Right lung (tissue), 10 donors: ENCODE measurements around the gene PFKM. TPM values are rescaled to one million over a fixed set of nuclear protein-coding genes. Genes with fewer than 3 reads are reported as not detected.
A peak's percentile ranks its signal among the peaks of the same experiment; 100 is the strongest.

Experiments
- DNase-seq, 2 donors: peaks; one replicate each; pipeline ENCODE4 v3.0.0-alpha.2; 2013
- long read RNA-seq, 8 donors: transcript quantifications; one replicate each; lab custom pipeline, GENCODE V29; 2026
- polyA plus RNA-seq, 5 donors: library from polyadenylated mRNA; unstranded; fragments of 120-200 nt; gene quantifications; one replicate each; pipeline versions ENCODE4 v1.2.1 to v1.2.3, GENCODE V29; 2013; ENCODE audit warnings: inconsistent platforms in 1 of 5, low replicate concordance in 1 of 5; ENCODE audit not compliant: insufficient read length in 5 of 5, insufficient read depth in 1 of 5

The PFKM gene
- polyA plus RNA-seq: 10 to 100 TPM; 68.4 to 95.8 (median 81.3) TPM
- long read RNA-seq, donor 1, transcript PFKM-203 (23 exons, 3,224 nt): major isoform, 5 of 14 reads
- long read RNA-seq, donor 1, partial matches to known transcripts: 9 of 14 reads
- long read RNA-seq, donor 1, other reads (novel, unspliced or antisense): 0 of 14 reads
- long read RNA-seq, donor 2, partial matches to known transcripts: 0 of 1 reads
- long read RNA-seq, donor 2, other reads (novel, unspliced or antisense): 0 of 1 reads
- long read RNA-seq, donor 3, partial matches to known transcripts: 0 of 4 reads
- long read RNA-seq, donor 3, other reads (novel, unspliced or antisense): 0 of 4 reads
- long read RNA-seq, donor 4, partial matches to known transcripts: 6 of 13 reads
- long read RNA-seq, donor 4, other reads (novel, unspliced or antisense): 0 of 13 reads
- long read RNA-seq, donor 5, transcript PFKM-203 (23 exons, 3,224 nt): major isoform, 7 of 7 reads
- long read RNA-seq, donor 5, partial matches to known transcripts: 0 of 7 reads
- long read RNA-seq, donor 5, other reads (novel, unspliced or antisense): 0 of 7 reads
- long read RNA-seq, donor 6, transcript PFKM-203 (23 exons, 3,224 nt): major isoform, 7 of 20 reads
- long read RNA-seq, donor 6, partial matches to known transcripts: 13 of 20 reads
- long read RNA-seq, donor 6, other reads (novel, unspliced or antisense): 0 of 20 reads
- long read RNA-seq, donor 7, transcript PFKM-203 (23 exons, 3,224 nt): major isoform, 5 of 24 reads
- long read RNA-seq, donor 7, partial matches to known transcripts: 18 of 24 reads
- long read RNA-seq, donor 7, other reads (novel, unspliced or antisense): 0 of 24 reads
- long read RNA-seq, donor 8, partial matches to known transcripts: 0 of 2 reads
- long read RNA-seq, donor 8, other reads (novel, unspliced or antisense): 0 of 2 reads

DNA sequence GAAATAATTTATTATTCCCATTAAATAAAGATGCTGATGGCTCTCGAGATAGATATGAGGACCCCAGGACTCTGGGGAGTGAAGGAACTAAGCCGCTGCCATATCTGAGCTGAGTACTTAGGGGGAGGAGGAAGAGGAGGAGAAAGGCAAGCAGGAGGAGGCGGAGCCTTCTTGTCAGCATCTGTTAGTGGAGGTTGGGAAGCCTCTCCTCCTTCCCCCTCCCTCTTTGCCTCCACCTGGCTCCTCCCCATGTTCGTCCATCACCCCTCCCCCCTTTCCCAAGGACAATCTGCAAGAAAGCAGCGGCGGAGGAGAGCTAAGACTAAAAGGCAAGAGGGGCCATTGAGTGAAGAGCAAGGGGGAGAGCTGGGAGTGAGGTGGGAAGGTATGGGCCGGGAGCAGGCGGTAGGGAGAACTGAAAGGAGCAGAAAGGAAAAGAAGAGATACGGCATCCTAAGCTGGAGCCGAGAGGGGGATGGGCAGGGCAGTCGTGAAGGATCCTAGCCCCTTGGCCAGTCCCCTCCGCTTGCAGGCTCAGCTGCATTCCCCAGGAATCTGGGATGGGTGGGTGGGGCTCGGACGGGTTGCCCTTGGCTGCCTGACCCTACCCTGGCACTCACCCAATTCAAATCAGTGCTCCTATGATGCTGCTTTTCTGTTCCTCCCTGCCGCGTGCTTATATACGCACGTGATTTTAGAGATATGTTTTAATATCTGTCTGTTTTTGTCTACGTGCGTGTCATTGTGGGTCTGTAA lies at the start of gene PFKM:
Gene PFKM, plus strand, starts transcription at position 287 of the 756 bp plus-strand sequence. CDS start 3,411 bp downstream, outside the sequence.
- DNase-seq: peak; percentile 77 to 84

DNA sequence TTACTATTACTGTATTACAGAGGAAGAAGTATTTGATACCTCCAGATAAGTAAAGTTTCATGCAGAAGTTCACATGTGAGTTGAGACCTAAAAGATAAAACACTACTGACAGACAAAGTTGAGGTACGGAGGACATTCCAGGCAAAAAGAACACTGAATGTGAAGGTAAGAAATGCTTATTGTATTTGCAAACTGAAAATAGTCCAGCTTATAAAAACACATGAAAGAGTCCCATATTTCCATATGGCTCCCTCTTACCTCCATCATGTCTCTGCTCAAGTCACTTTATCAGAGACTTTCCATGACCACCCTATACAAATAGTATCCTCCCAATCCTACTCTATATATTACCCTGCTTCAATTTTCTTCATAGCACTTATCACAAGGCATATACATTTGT lies 49.1 kb upstream of the PFKM start:
- DNase-seq: no peak

DNA sequence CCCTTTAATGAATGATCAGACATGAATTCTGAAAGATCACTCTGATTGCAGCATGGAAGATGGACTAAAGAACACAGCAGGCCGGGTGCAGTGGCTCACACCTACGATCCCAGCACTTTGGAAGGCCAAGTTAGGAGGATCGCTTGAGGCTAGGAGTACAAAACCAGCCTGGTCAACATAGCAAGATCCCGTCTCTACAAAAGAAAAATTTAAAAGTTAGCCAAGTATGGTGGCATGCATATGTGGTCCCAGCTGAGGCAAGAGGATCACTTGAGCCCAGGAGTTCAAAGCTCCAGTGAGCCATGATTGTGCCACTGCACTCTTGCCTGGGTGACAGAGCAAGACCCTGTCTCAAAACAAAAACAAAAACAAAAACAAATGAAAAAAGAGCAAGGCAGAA lies 48.4 kb upstream of the PFKM start:
- no peak for DNase-seq

DNA sequence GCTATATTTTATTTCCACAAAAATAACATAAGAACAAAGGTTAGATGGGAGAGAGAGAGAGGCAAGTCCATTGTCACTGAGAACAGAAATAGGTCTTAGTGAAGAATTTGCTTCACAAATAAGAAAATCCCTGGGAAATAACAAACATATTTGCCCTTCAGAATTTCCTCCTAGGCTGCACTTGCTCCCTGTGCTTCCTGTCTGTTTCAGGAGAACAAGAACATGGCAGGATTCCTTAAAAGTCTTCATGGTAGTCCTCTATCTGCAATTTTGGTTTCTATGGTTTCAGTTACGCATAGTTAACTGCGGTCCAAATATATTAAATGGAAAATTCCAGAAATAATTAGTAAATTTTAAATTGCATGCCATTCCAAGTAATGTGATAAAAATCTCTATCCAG lies 47.4 kb upstream of the PFKM start:
- DNase-seq: no peak

DNA sequence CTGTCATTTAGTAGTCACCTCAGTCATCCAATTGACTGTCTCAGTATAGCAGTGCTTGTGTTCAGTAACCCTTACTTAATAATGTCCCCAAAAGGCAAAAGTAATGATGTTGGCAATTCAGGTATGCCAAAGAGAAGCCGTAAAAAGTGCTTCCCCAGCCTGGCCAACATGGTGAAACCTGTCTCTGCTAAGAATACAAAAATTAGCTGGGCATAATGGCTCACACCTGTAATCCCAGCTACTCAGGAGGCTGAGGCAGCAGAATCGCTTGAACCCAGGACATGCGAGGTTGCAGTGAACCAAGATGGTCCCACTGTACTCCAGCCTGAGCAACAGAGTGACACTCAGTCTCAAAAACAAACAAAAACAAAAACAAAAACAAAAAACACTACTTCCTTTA lies 46.9 kb upstream of the PFKM start:
- no peak for DNase-seq

DNA sequence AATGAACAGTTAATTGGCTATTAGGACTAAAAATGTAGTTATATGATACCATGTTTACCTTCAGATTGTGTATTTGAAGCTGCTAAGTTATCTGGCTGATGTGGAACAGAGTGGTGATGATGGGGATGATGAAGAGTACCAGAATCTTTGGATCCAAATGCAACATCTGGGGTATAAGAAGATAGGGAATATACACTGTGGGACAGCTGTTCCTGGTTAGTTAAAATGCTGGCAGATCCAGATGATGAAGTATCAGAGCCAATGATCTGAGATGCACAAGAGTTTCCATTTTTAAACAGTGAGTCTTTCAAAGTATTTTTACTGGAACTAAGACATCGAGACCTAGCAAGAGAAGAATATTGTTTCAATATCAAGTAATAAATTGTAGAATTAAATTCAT lies 44.9 kb upstream of the PFKM start:
- no peak for DNase-seq

DNA sequence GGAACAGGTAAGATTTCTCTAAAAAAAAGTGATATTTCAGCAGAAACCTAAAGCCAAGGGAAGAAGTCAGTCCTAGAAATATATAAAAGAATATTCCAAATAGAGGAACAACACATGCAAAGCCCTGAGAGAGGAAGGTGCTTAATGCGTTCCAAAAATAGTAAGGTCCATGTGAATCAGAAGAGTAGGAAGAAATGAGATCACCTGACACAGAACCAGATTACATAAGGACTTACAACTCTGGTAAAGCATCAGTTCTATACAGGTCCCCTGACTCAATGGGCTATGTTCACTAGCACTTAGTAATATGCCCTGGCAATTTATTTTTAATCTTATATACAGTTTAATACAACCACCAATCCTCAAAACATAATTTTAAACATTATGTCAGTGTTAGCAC lies 43.3 kb upstream of the PFKM start:
- no peak for DNase-seq

DNA sequence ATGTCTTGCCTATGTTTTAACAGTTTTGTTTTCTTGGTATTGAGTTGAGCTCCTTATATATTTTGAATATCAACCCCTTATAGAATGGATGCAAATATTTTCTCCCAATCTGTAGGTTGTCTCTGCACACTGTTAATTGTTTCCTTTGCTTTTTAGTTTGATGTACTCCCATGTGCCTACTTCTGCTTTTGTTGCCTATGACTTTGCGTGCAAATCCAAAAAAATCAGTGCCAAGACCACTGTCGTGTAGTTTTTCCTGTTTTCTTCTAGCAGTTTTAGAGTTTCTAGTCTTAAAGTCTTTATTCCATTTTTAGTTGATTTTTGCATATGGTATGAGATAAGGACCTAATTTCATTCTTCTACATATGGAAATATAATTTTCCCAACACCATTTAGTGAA lies 42.1 kb upstream of the PFKM start:
- no peak for DNase-seq

DNA sequence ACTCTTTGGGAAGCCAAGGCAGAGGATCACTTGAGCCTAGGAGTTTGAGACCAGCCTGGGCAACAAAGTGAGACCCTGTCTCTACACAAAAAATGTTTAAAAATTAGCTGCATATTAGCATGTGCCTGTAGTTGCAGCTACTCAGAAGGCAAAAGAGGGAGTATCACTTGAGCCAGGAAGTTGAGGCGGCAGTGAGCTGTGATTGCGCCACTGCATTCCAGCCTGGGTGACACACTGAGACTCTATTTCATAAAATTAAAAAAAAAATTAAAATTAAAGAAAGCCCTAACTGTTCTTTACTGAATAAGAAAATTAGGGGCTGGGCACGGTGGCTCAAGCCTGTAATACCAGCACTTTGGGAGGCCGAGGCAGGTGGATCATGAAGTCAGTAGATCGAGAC lies 40.3 kb upstream of the PFKM start:
- DNase-seq: no peak

DNA sequence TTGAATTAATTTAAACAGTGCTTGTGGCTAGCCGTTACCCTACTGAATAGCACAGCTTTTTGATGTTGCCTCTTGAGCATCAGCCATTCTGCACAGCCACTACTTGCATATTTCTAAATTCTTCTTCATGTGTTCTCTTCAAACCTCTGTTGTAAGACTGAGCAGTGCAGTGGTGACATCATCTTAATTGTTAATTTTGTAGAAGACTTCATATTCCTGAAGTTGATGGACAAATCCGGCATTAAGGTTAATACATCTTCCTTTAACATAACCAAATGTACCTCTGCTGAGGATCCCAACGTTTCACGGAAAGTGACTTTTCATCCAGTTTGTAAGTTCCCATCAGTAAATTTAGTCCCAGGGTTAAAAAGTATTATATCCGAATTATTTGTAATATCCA lies 38.9 kb upstream of the PFKM start:
- no peak for DNase-seq

DNA sequence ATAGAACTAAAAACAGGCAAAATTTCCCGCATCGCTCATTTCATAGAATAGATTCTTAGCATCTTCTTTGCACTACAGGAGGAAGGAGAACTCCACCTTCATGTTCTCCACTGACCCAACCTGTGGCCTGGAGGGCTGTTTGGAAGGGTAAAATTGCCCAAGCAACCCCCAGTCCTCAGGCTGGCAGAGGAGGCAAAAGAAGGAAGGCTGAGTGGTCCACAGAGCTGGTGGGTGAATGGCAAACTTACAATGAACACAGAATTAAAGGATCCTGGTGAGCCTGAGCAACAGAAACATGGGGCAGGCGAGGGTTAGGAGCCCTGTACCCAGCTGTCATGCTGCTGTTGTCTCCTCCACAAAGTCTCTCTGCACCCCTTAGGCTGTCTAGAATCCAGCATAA lies 38.3 kb upstream of the PFKM start:
- DNase-seq: no peak

DNA sequence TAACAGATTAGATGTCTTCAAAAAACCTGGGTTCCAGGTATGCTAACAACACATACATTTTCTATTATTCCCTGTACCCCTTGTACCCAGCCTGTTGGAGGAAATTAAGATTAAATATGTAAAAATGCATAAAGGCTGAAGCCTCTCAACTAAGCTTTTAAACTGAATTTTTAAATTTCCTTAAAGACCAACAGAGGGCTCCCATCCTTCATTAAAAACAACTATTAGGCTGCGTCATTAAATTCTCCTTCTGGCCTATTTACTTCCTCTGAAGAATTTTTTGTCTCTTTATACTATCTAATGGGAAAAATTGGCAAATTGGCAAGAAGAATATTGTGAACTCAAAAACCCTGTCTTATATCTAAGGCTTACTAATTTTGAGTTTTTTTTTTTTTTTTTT lies 35.1 kb upstream of the PFKM start:
- DNase-seq: no peak

DNA sequence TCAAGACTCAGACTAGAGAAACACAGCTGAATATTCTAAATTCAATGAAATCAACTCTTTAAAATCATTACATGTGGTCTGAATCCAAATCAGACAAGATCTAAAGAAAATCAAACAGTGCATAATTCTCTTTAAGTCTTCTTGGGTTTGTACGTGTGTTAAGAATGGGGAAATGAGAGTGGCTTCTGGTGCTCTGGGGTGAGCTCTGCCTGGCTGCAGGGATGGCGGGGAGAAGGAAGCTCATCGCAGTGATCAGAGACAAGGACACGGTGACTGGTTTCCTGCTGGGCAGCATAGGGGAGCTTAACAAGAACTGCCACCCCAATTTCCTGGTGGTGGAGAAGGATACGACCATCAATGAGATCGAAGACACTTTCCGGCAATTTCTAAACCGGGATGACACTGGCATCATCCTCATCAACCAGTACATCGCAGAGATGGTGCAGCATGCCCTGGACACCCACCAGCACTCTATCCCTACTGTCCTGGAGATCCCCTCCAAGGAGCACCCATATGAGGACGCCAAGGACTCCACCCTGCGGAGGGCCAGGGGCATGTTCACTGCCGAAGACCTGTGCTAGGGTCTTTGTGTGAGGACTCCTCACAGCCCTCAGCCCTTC lies 34.2 kb upstream of the PFKM start:
- DNase-seq: no peak

DNA sequence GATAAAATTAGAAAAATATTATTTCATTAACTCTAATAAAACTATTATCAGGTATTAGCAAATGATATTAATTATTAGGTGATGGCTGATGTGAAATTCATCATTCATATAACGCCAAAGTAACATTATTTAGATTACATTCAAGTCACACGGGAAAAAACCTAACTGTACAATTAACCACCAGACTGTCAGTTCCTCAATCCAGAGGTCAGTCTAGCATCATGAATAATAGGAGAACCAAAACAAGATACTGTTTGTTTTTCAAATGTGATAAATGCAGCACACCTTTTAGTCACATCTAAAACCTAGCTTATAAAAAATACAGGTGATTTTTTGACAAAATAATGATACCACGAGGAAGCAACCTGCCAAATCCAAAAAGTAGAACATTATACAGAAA lies 32.8 kb upstream of the PFKM start:
- DNase-seq: no peak

DNA sequence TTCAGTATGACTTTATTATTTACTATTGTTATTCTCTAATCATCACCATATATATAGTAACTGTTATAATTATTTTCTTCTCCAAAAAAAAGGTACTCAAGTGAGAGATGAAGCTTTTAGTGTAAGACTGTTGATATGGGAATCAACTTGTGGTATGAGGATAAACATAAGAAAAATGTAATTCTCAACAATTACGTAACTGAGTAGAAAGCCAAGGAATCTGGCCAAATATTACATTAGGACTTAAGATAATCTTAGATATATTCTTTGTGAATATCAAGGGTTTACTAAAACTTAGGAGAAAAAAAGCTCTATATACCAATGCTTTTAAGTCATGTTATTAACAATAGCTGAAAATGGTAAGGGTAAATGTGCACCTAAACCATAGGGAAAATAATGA lies 26.6 kb upstream of the PFKM start:
- peak in 1 of 2 donors; percentile 41 for DNase-seq

DNA sequence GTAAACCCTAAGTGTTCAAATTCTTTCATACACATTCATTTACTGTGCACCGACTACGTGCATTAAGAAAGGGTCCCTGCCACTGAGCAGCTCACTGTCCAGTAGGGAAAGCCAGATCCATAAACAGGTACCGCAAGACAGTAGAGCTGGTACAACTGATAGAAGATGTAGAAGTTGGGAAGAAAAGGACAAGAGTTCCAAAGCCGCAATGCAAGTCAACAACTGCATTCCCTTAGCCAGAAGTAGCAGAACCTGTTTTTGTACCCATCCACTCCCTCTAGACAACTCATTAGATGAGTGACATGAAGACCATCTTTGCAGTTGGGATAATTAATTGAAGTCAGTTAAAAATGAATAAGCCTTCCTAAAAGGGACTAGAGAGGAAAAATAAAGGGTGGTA lies 14.6 kb upstream of the PFKM start:
- no peak for DNase-seq

DNA sequence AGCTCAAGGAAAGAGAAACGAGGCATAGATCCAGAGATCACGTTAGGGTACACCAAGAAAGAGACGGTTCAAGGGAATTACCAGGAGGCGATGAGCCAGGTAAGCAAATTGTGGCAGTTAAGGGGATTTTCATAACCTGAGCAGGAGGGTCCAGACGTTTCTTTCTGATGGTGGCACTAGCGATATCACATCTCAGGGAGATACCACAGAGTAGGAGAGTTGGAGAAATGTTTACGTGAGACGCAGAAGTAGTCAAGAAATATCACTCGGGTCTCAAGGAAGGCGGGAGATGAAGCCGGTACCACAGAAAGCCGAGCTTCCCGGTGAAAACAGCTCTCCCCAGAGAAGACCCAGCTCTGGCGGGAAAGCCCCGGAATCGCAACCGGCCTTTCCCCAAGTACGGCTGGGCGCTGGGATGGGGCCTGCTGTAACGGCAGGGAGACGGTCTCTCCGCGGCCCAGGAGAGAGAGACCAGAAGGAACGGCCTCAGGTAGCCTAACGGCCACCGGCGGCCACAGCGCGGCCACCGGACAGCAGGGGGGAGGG lies 13.8 kb upstream of the PFKM start:
- no peak for DNase-seq

DNA sequence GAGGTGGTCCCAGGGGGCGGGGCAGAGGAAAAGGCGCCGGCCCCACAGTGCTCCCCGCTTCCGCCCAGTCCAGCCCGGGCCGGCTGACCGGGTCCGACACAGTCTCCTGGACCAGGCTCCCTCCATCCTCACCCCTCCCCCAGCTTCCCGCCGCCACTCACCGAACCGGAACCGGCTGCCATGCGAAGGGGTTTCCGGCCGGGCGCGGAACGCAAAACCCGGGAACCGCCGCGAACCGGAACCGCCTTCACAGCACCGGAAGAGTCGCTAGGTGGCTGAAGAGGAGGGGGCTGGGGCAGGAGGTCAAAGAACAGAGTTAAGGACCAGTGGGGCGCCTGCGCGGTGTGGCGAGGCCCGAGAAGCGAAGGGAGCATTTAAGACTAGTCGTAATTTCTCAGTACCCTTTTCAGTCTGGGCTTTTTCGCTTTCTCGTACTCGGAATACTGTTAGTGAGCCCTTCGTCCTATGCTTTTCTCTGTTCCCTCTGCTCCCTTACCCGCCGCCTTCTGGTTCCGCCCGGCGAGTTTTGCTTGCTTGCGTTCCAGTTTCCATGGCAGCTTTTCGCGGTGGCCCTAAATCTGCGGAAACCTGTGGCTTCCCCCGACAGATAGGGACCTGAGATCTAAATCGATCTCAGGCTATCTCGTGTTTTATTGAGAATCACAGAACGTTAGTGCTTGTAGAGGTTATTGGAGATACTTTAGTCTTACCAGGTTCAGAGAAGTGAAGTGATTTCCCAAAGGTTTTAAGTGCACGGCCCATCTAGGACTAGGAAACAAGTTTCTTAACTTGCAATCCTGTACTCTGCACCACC lies 13.1 kb upstream of the PFKM start, which contains the start of gene SENP1:
Gene SENP1, minus strand, starts transcription at position 213 of the 814 bp plus-strand sequence. CDS start 4,607 bp downstream, outside the sequence.
- peak; percentile 90 to 92 for DNase-seq

DNA sequence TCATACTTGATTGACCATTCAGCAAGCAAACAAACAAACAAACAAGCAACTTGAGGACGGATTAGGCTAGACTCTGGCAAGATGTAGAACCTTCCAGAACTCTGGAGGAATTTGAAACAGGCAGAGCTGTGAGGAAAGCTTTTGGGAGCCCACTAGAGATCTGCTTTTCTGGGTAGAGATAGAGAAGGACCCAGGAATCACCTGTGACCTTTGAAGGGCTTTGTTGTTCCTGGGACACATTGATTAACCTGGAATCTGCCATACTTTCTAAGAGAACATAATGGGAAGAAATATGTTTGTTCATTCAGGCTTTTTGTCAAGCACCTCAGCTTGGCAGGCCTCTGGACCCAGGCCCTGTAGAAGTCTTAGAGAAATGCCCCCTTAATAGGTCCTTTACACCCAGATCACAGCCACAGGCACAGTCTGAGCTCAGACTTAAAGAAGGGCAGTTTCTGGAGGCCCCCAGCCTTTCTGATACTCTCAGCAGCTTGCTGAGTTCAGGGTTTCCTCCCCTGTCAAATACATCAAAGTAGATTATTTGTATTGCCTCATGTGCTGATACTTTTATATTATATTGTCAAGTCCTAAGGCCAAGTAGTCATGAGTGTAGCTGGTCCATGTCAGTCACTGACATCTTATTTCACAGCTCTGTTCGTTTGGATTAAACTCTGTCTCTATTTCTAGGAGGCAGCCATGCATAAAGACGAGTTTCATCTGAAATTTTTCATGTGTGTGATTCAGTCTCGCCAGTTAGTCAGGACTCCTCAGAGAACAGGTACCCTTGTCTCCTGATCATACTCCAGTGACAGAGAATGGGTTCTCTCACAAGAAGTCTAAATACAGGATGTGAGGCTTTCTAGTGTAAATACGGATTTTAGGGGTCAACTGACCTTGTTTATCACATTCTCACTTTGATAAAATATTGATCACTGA lies 12.2 kb upstream of the PFKM start:
- no peak for DNase-seq
